ENCODE results near the gene OR1I1. TPM values are rescaled to one million over a fixed set of nuclear protein-coding genes. Genes with fewer than 3 reads are reported as not detected.

Gene OR1I1
- polyA plus RNA-seq, 3 donors = not detected

DNA sequence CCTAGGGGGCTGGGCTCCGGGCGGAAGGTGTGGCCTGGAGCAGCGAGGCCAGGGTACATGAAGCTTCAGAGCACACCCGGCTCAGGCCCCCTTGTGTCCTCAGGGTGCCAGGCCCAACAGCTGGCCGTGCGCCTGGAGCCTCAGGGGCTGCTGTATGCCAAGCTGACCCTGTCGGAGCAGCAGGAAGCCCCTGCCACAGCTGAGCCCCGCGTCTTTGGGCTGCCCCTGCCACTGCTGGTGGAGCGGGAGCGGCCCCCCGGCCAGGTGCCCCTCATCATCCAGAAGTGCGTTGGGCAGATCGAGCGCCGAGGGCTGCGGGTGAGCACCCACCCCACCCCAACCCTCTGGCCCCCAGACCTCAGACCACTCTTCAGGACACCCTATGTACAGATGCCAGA is 28.4 kb downstream of the OR1I1 start:
- H3K9ac ChIP-seq (ENCODE audit: insufficient read depth, low read length, poor library complexity, severe bottlenecking) = no peak overlapping the region
- TF ChIP-seq, protein P1, sequence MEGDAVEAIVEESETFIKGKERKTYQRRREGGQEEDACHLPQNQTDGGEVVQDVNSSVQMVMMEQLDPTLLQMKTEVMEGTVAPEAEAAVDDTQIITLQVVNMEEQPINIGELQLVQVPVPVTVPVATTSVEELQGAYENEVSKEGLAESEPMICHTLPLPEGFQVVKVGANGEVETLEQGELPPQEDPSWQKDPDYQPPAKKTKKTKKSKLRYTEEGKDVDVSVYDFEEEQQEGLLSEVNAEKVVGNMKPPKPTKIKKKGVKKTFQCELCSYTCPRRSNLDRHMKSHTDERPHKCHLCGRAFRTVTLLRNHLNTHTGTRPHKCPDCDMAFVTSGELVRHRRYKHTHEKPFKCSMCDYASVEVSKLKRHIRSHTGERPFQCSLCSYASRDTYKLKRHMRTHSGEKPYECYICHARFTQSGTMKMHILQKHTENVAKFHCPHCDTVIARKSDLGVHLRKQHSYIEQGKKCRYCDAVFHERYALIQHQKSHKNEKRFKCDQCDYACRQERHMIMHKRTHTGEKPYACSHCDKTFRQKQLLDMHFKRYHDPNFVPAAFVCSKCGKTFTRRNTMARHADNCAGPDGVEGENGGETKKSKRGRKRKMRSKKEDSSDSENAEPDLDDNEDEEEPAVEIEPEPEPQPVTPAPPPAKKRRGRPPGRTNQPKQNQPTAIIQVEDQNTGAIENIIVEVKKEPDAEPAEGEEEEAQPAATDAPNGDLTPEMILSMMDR (IDR thresholded peaks at IDR 0.05) = no peak
- H3K36me3 Mint-ChIP-seq = peaks cover 13 to 15% of the 10 kb centered on the region in 2 donors
- no peak overlapping the region for H3K4me3 ChIP-seq (replicated peaks in 1 of 3; ENCODE audit: low read depth in 2 of 3, low read length in 3 of 3)
- H2AFZ ChIP-seq (ENCODE audit: insufficient read depth, low read depth, low read length, poor library complexity, severe bottlenecking) = no peak overlapping the region
- H3K27ac ChIP-seq (ENCODE audit: low read depth in 1 of 2, low read length in 2 of 2) = no peak overlapping the region
- no peak overlapping the region for H3K4me2 ChIP-seq (replicated peaks; ENCODE audit: extremely low read depth, low read length, poor library complexity, severe bottlenecking)
- peaks cover 8 to 15% of the 10 kb centered on the region in 2 donors for H3K36me3 ChIP-seq (replicated peaks in 1 of 2; ENCODE audit: control insufficient read depth in 1 of 2, insufficient read depth in 2 of 2, low read length in 2 of 2)
- 96% methylated on average over 17 of the region's 17 CpGs for WGBS (ENCODE audit: insufficient coverage)
- H3K27ac Mint-ChIP-seq = no peak overlapping the region
- peaks cover 10% of the 10 kb centered on the region for H3K4me1 Mint-ChIP-seq
- no peaks in the 10 kb centered on the region for H3K9me3 ChIP-seq (replicated peaks in 1 of 2; ENCODE audit: control insufficient read depth in 1 of 2, insufficient read depth in 1 of 2, low read length in 2 of 2)
- peaks cover 0 to 2% of the 10 kb centered on the region in 2 donors for H3K4me1 ChIP-seq (ENCODE audit: control insufficient read depth in 1 of 2, insufficient read depth in 2 of 2, low read length in 2 of 2)
- intact Hi-C loops (cut with micrococcal nuclease) = no loop called here
- H3K27me3 Mint-ChIP-seq (ENCODE audit: low read depth in 3 of 3) = peaks cover 28 to 41% (median 34%) of the 10 kb centered on the region in 3 donors
- no peaks in the 10 kb centered on the region for H4K20me1 ChIP-seq (ENCODE audit: insufficient read depth, low read length)
- peaks cover 0 to 14% (median 4%) of the 10 kb centered on the region in 7 donors for H3K9me3 Mint-ChIP-seq
- no peak overlapping the region for H3K4me3 Mint-ChIP-seq
- no peak for DNase-seq
- H3K79me2 ChIP-seq (ENCODE audit: insufficient read depth, low read length) = no peaks in the 10 kb centered on the region
- H3K27me3 ChIP-seq (ENCODE audit: control insufficient read depth in 2 of 2, insufficient read depth in 2 of 2, low read length in 2 of 2) = peaks cover 24 to 32% of the 10 kb centered on the region in 2 donors

DNA sequence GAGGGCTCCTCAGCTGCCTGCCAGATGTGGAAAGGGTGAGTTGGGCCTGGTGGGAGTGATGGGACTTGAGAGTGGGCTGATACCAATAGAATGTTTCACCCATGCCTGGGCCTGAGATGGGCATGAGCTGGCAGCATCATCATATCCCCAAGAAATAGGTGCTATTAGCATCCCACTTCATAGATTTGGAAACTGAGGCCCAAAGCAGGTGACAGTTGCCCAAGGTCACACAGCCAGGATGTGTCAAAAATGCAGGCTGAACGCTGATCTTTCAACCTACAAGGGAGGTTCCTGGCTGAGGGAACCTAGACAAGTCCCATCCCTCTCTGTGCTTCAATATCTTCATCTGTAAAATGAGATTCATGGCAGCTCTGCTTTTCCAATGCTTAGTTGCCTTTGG is 29.7 kb downstream of the OR1I1 start:
- no peaks in the 10 kb centered on the region for H3K79me2 ChIP-seq (ENCODE audit: insufficient read depth, low read length)
- no peak overlapping the region for H3K27ac ChIP-seq (ENCODE audit: low read depth in 1 of 2, low read length in 2 of 2)
- intact Hi-C loops (cut with micrococcal nuclease) = no loop called here
- Mint-ChIP-seq H3K9me3 (peaks cover 0 to 6% (median 3%) of the 10 kb centered on the region in 7 donors), H3K27me3 (ENCODE audit: low read depth in 3 of 3) (peaks cover 16 to 27% (median 21%) of the 10 kb centered on the region in 3 donors), H3K4me3 (no peak overlapping the region), H3K36me3 (peaks cover 22 to 28% of the 10 kb centered on the region in 2 donors), H3K4me1 (peaks cover 10% of the 10 kb centered on the region), H3K27ac (no peak overlapping the region)
- H3K4me2 ChIP-seq (replicated peaks; ENCODE audit: extremely low read depth, low read length, poor library complexity, severe bottlenecking) = no peak overlapping the region
- no CpG with 5 or more reads among the region's 1 CpG for WGBS (ENCODE audit: insufficient coverage)
- no peak overlapping the region for H3K4me3 ChIP-seq (replicated peaks in 1 of 3; ENCODE audit: low read depth in 2 of 3, low read length in 3 of 3)
- TF ChIP-seq, protein P1 (IDR thresholded peaks at IDR 0.05) = no peak
- H3K9ac ChIP-seq (ENCODE audit: insufficient read depth, low read length, poor library complexity, severe bottlenecking) = no peak overlapping the region
- H3K36me3 ChIP-seq (replicated peaks in 1 of 2; ENCODE audit: control insufficient read depth in 1 of 2, insufficient read depth in 2 of 2, low read length in 2 of 2) = peaks cover 21 to 29% of the 10 kb centered on the region in 2 donors
- no peak for DNase-seq
- H3K9me3 ChIP-seq (replicated peaks in 1 of 2; ENCODE audit: control insufficient read depth in 1 of 2, insufficient read depth in 1 of 2, low read length in 2 of 2) = no peaks in the 10 kb centered on the region
- no peaks in the 10 kb centered on the region for H4K20me1 ChIP-seq (ENCODE audit: insufficient read depth, low read length)
- peaks cover 0 to 2% of the 10 kb centered on the region in 2 donors for H3K4me1 ChIP-seq (ENCODE audit: control insufficient read depth in 1 of 2, insufficient read depth in 2 of 2, low read length in 2 of 2)
- H2AFZ ChIP-seq (ENCODE audit: insufficient read depth, low read depth, low read length, poor library complexity, severe bottlenecking) = no peak overlapping the region
- H3K27me3 ChIP-seq (ENCODE audit: control insufficient read depth in 2 of 2, insufficient read depth in 2 of 2, low read length in 2 of 2) = peaks cover 13 to 20% of the 10 kb centered on the region in 2 donors

Data from CD14-positive monocyte (primary cell).